PFSK-1 (cell line): ENCODE measurements around the gene TMEM132D.

Source experiments
- POLR2AphosphoS5 ChIP-seq: IDR thresholded peaks from 2 replicates; pipeline ENCODE4 v1.6.1; 2012; ENCODE audit warnings: low read depth, mild to moderate bottlenecking, control low read depth, low read length, moderate library complexity
- REST ChIP-seq, 2 experiments: IDR thresholded peaks; 2 replicates each; pipeline versions ENCODE4 v1.6.1 to v1.8.0; 2011 to 2012; ENCODE audit warnings: low read depth in 2 of 2, low read length in 2 of 2, control low read depth in 1 of 2, inconsistent platforms in 1 of 2, mild to moderate bottlenecking in 1 of 2, moderate library complexity in 1 of 2; ENCODE audit not compliant: insufficient read depth in 1 of 2
- SIN3A ChIP-seq: IDR thresholded peaks from 2 replicates; pipeline ENCODE4 v1.6.1; 2012; ENCODE audit warnings: mild to moderate bottlenecking, low read length, moderate library complexity, borderline replicate concordance; ENCODE audit not compliant: insufficient read depth
- TAF1 ChIP-seq: IDR thresholded peaks from 2 replicates; pipeline ENCODE4 v1.6.1; 2012; ENCODE audit warnings: low read length, control low read depth, borderline replicate concordance; ENCODE audit not compliant: insufficient read depth

DNA sequence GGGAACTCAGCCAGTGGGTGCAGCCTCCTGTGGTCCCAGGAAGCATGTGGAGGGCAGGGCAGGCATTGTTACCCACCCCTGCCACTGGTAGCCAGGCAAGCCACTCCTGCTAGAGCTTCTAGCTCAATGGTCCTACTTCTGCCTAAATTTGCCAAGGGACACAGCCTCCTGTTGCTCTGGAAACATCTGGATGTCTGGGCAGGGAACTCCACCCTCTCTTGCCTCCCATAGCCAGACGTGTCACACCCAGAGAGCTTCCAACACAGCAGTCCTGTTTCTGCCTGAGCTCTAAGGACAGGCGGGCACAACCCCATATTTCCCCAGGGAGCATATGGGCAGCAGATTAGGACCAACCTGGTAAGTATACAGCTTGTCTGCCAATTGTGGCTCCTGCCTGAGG is 700.4 kb downstream of the TMEM132D start:
- TF ChIP-seq POLR2AphosphoS5, result no peak
- no peak for TF ChIP-seq TAF1
- TF ChIP-seq REST (IDR thresholded peaks at IDR 0.05; ENCODE audit: insufficient read depth in 1 of 2, low read depth in 2 of 2, low read length in 2 of 2), result no peak
- no peak for TF ChIP-seq SIN3A
